ENCODE measurements around the gene COL4A2.

Gene COL4A2

GRCh38 chr13:110536006-110536693 is 229.1 kb downstream of the COL4A2 start:
- DNase-seq (ENCODE audit: low spot score), result no peak

GRCh38 chr13:110538632-110539031 is 231.5 kb downstream of the COL4A2 start:
- DNase-seq (ENCODE audit: low spot score), result no peak

GRCh38 chr13:110539894-110540293 is 232.8 kb downstream of the COL4A2 start:
- DNase-seq (ENCODE audit: low spot score), result no peak

- DNase-seq (ENCODE audit: low spot score), result no peak
Measured at GRCh38 chr13:110540871-110541525, 233.9 kb downstream of the COL4A2 start.

- no peak for DNase-seq (ENCODE audit: low spot score)
Measured at GRCh38 chr13:110541526-110541920, 234.4 kb downstream of the COL4A2 start.

- no peak for DNase-seq (ENCODE audit: low spot score)
Measured at GRCh38 chr13:110542169-110542796, 235.2 kb downstream of the COL4A2 start.

- DNase-seq (ENCODE audit: low spot score), result no peak
Measured at GRCh38 chr13:110546378-110546777, 239.3 kb downstream of the COL4A2 start.

- DNase-seq (ENCODE audit: low spot score), result no peak
Measured at GRCh38 chr13:110546926-110547325, 239.8 kb downstream of the COL4A2 start.

- DNase-seq (ENCODE audit: low spot score), result no peak
Measured at GRCh38 chr13:110548891-110549794, 242.1 kb downstream of the COL4A2 start.

- no peak for DNase-seq (ENCODE audit: low spot score)
Measured at GRCh38 chr13:110549795-110550160, 242.7 kb downstream of the COL4A2 start.

- DNase-seq (ENCODE audit: low spot score), result no peak
Measured at GRCh38 chr13:110551284-110551683, 244.2 kb downstream of the COL4A2 start.

GRCh38 chr13:110552767-110553166 is 245.7 kb downstream of the COL4A2 start:
- DNase-seq (ENCODE audit: low spot score), result no peak

GRCh38 chr13:110553417-110553816 is 246.3 kb downstream of the COL4A2 start:
- no peak for DNase-seq (ENCODE audit: low spot score)

GRCh38 chr13:110554227-110554836 is 247.2 kb downstream of the COL4A2 start:
- DNase-seq (ENCODE audit: low spot score), result no peak

- no peak for DNase-seq (ENCODE audit: low spot score)
Measured at GRCh38 chr13:110554946-110555345, 247.9 kb downstream of the COL4A2 start.

GRCh38 chr13:110555601-110556223 is 248.6 kb downstream of the COL4A2 start:
- DNase-seq (ENCODE audit: low spot score), result no peak

GRCh38 chr13:110556224-110556606 is 249.1 kb downstream of the COL4A2 start:
- DNase-seq (ENCODE audit: low spot score), result no peak

- DNase-seq (ENCODE audit: low spot score), result no peak
Measured at GRCh38 chr13:110557082-110557481, 250.0 kb downstream of the COL4A2 start.

GRCh38 chr13:110557610-110558305 is 250.7 kb downstream of the COL4A2 start:
- no peak for DNase-seq (ENCODE audit: low spot score)

GRCh38 chr13:110559429-110559943 is 252.4 kb downstream of the COL4A2 start:
- DNase-seq (ENCODE audit: low spot score), result no peak

GRCh38 chr13:110559986-110560385 is 252.9 kb downstream of the COL4A2 start:
- DNase-seq (ENCODE audit: low spot score), result no peak
